Measurements from ENCODE around the gene HNRNPLL. TPM values are rescaled to one million over a fixed set of nuclear protein-coding genes. Genes with fewer than 3 reads are reported as not detected.
A peak's percentile ranks its signal among the peaks of the same experiment; 100 is the strongest.

HNRNPLL gene
- total RNA-seq, 4 donors from 2014 or later: 20.0 to 42.9 (median 21.9) TPM

GRCh38 chr2:38514603-38515154, 88.0 kb downstream of the HNRNPLL start:
- H3K36me3 ChIP-seq: no peaks in the 10 kb centered on the region
- H3K27ac ChIP-seq: peak overlapping the region; percentile 86 to 93 (median 89)
- TF ChIP-seq CTCF (IDR thresholded peaks at IDR 0.05 in 4 of 5, conservative IDR thresholded peaks at IDR 0.05 in 1 of 5) (no peak), POLR2A (IDR thresholded peaks at IDR 0.05) (no peak)
- ATAC-seq (peak; percentile 36 to 40), DNase-seq (peak in 1 of 2 donors; percentile 48)
- in situ Hi-C loops (cut with MboI; ENCODE audit: low sequenced_read_pairs in 4 of 4): no loop called here
- H3K4me1 ChIP-seq: peaks cover 15 to 37% of the 10 kb centered on the region in 2 donors
- intact Hi-C loops (cut with DNase I; ENCODE audit: low total_unique reads): loop anchor here (2.0 kb wide), 1 partner anchor 20 kb away; no protein-coding TSS in a partner anchor
- no peaks in the 10 kb centered on the region for H3K9me3 ChIP-seq
- H3K4me3 ChIP-seq: peak overlapping the region in 3 of 4 donors; percentile 36 to 49 (median 41)
- H3K27me3 ChIP-seq: no peaks in the 10 kb centered on the region

GRCh38 chr2:38512211-38512610, 90.5 kb downstream of the HNRNPLL start:
- in situ Hi-C loops (cut with MboI; ENCODE audit: low sequenced_read_pairs in 4 of 4): no loop called here
- Histone ChIP-seq H3K27me3 (no peaks in the 10 kb centered on the region), H3K4me3 (no peak overlapping the region), H3K9me3 (no peaks in the 10 kb centered on the region), H3K36me3 (no peaks in the 10 kb centered on the region), H3K4me1 (peaks cover 21 to 46% of the 10 kb centered on the region in 2 donors), H3K27ac (peak overlapping the region; percentile 86 to 93 (median 89))
- ATAC-seq (no peak), DNase-seq (no peak)
- intact Hi-C loops (cut with DNase I; ENCODE audit: low total_unique reads): no loop called here
- no peak for TF ChIP-seq CTCF (IDR thresholded peaks at IDR 0.05 in 4 of 5, conservative IDR thresholded peaks at IDR 0.05 in 1 of 5)
- TF ChIP-seq POLR2A (IDR thresholded peaks at IDR 0.05): no peak

Other genes with a start within 250 kb of the HNRNPLL start
- 100 to 1,000 TPM in 2 of 4 donors, 10 to 100 TPM in 2; 60.1 to 130 (median 108) TPM for gene ATL2, start 225.7 kb downstream of the HNRNPLL start, total RNA-seq
- 10 to 100 TPM in 3 of 4 donors, 1 to 10 TPM in 1; 5.3 to 16.9 (median 14.9) TPM for gene GALM, start 63.2 kb upstream of the HNRNPLL start, total RNA-seq
- 10 to 100 TPM; 21.5 to 51.4 (median 34.1) TPM for gene SRSF7, start 148.4 kb upstream of the HNRNPLL start, total RNA-seq
- 1 to 10 TPM; 2.0 to 6.2 (median 3.2) TPM for gene GEMIN6, start 175.3 kb upstream of the HNRNPLL start, total RNA-seq